A549 (cell line): ENCODE results near the gene PRSS12.

ENCODE experiments used
- BHLHE40 ChIP-seq: IDR thresholded peaks from 2 replicates; pipeline ENCODE4 v1.6.1; 2012; ENCODE audit warnings: low read depth, low read length, inconsistent platforms
- CEBPB ChIP-seq, 2 experiments: fragments of >200 bp in 1 of 2; sonication (Bioruptor Twin) in 1 of 2; formaldehyde crosslinking in 1 of 2; IDR thresholded peaks; 2 replicates each; pipeline ENCODE4 v1.6.1; 2012 to 2016
- CHD4 ChIP-seq: fragments of 200-600 bp; sonication (generic); IDR thresholded peaks from 2 replicates; pipeline ENCODE4 v1.6.1; 2016; ENCODE audit warnings: antibody characterized with exemption, mild to moderate bottlenecking, borderline replicate concordance
- EP300 ChIP-seq, 2 experiments: fragments of >200 bp; sonication (Bioruptor Twin); formaldehyde crosslinking; IDR thresholded peaks; 2 replicates in 1 of 2; 3 replicates in 1 of 2; pipeline ENCODE4 v1.6.1; 2016 to 2017
- ESRRA ChIP-seq: fragments of 150-350 bp; IDR thresholded peaks from 2 replicates; pipeline ENCODE4 v1.6.1; 2014; ENCODE audit warnings: mild to moderate bottlenecking, low read length, borderline replicate concordance
- MAFK ChIP-seq: fragments of 450-650 bp; IDR thresholded peaks from 2 replicates; pipeline ENCODE4 v1.6.1; 2014; ENCODE audit not compliant: partially characterized antibody
- MAZ ChIP-seq: fragments of 150-350 bp; IDR thresholded peaks from 2 replicates; pipeline ENCODE4 v1.6.1; 2014; ENCODE audit warnings: antibody characterized with exemption, low read depth, low read length, borderline replicate concordance
- POLR2A ChIP-seq: IDR thresholded peaks from 2 replicates; pipeline ENCODE4 v1.6.1; 2012; ENCODE audit warnings: mild to moderate bottlenecking, low read length
- RAD21 ChIP-seq, 2 experiments: fragments of >200 bp in 1 of 2; sonication (Bioruptor Twin) in 1 of 2; formaldehyde crosslinking in 1 of 2; IDR thresholded peaks in 1 of 2; conservative IDR thresholded peaks in 1 of 2; 2 replicates in 1 of 2; 3 replicates in 1 of 2; pipeline ENCODE4 v1.6.1; 2012 to 2018; ENCODE audit warnings: inconsistent platforms in 1 of 2
- RFX5 ChIP-seq: fragments of 450-650 bp; IDR thresholded peaks from 2 replicates; pipeline ENCODE4 v1.7.1; 2014; ENCODE audit warnings: antibody characterized with exemption, mild to moderate bottlenecking, moderate library complexity
- TF ChIP-seq, protein P1 (sequence below): fragments of >200 bp; sonication (Bioruptor Twin); formaldehyde crosslinking; IDR thresholded peaks from 3 replicates; pipeline ENCODE4 v1.5.1; 2016
- TF ChIP-seq, protein P2 (sequence below): IDR thresholded peaks from 2 replicates; pipeline ENCODE4 v1.6.1; 2012

GRCh38 chr4:118287711-118288451 is 64.9 kb downstream of the PRSS12 start:
- no peak for TF ChIP-seq CEBPB (IDR thresholded peaks at IDR 0.05)
- TF ChIP-seq, protein P1, sequence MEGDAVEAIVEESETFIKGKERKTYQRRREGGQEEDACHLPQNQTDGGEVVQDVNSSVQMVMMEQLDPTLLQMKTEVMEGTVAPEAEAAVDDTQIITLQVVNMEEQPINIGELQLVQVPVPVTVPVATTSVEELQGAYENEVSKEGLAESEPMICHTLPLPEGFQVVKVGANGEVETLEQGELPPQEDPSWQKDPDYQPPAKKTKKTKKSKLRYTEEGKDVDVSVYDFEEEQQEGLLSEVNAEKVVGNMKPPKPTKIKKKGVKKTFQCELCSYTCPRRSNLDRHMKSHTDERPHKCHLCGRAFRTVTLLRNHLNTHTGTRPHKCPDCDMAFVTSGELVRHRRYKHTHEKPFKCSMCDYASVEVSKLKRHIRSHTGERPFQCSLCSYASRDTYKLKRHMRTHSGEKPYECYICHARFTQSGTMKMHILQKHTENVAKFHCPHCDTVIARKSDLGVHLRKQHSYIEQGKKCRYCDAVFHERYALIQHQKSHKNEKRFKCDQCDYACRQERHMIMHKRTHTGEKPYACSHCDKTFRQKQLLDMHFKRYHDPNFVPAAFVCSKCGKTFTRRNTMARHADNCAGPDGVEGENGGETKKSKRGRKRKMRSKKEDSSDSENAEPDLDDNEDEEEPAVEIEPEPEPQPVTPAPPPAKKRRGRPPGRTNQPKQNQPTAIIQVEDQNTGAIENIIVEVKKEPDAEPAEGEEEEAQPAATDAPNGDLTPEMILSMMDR: no peak
- no peak for TF ChIP-seq POLR2A
- TF ChIP-seq CHD4: no peak
- no peak for TF ChIP-seq RFX5
- no peak for TF ChIP-seq EP300 (IDR thresholded peaks at IDR 0.05)
- TF ChIP-seq BHLHE40: no peak
- TF ChIP-seq, protein P2, sequence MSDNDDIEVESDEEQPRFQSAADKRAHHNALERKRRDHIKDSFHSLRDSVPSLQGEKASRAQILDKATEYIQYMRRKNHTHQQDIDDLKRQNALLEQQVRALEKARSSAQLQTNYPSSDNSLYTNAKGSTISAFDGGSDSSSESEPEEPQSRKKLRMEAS: no peak
- TF ChIP-seq MAFK: no peak
- no peak for TF ChIP-seq MAZ
- no peak for TF ChIP-seq ESRRA
- TF ChIP-seq RAD21 (conservative IDR thresholded peaks at IDR 0.05 in 1 of 2, IDR thresholded peaks at IDR 0.05 in 1 of 2): no peak
